K562 (cell line): ENCODE data around the gene KMT2E. TPM values are rescaled to one million over a fixed set of nuclear protein-coding genes. Genes with fewer than 3 reads are reported as not detected.

Experiments used
- ESRRA ChIP-seq: fragments of 450-650 bp; IDR thresholded peaks from 2 replicates; pipeline ENCODE4 v1.6.1; 2014; ENCODE audit warnings: low read depth, mild to moderate bottlenecking, moderate library complexity, borderline replicate concordance
- FOXA3 ChIP-seq, 2 experiments: fragments of 450-650 bp in 1 of 2; sonication (generic) in 1 of 2; formaldehyde crosslinking; IDR thresholded peaks in 1 of 2; conservative IDR thresholded peaks in 1 of 2; 2 replicates each; pipeline versions ENCODE4 v1.4.0 to v1.8.0; 2020 to 2022; ENCODE audit warnings: mild to moderate bottlenecking in 2 of 2, missing genetic modification reagents in 1 of 2
- KAT8 ChIP-seq: fragments of 450-650 bp; IDR thresholded peaks from 2 replicates; pipeline ENCODE4 v1.6.1; 2016; ENCODE audit warnings: low read depth, mild to moderate bottlenecking
- KDM2B ChIP-seq: fragments of 250-450 bp; sonication (Bioruptor Pico); IDR thresholded peaks from 2 replicates; pipeline ENCODE4 v1.8.0; 2021; ENCODE audit warnings: mild to moderate bottlenecking, moderate library complexity
- PATZ1 ChIP-seq: fragments of 250-450 bp; sonication (Bioruptor Pico); IDR thresholded peaks from 2 replicates; pipeline ENCODE4 v1.5.0; 2020; ENCODE audit warnings: mild to moderate bottlenecking, borderline replicate concordance
- RAD51 ChIP-seq: fragments of 450-650 bp; IDR thresholded peaks from 2 replicates; pipeline ENCODE4 v1.7.1; 2016; ENCODE audit warnings: low read depth, mild to moderate bottlenecking, borderline replicate concordance
- SAFB ChIP-seq: fragments of 200-400 bp; formaldehyde crosslinking; IDR thresholded peaks from 2 replicates; pipeline ENCODE4 v1.6.1; 2017; ENCODE audit warnings: low read depth, low read length, borderline replicate concordance
- SMARCB1 ChIP-seq: IDR thresholded peaks from 2 replicates; pipeline ENCODE4 v1.6.1; 2011; ENCODE audit warnings: improper control_type of control experiment, low read depth; ENCODE audit not compliant: insufficient read length
- TAF1 ChIP-seq: IDR thresholded peaks from 2 replicates; pipeline ENCODE4 v1.6.1; 2011; ENCODE audit warnings: mild to moderate bottlenecking, low read length, moderate library complexity; ENCODE audit not compliant: insufficient read depth, control insufficient read depth, severe bottlenecking; ENCODE audit errors: extremely low read depth
- TAF15 ChIP-seq: fragments of 200-400 bp; formaldehyde crosslinking; IDR thresholded peaks from 2 replicates; pipeline ENCODE4 v1.6.1; 2017; ENCODE audit warnings: mild to moderate bottlenecking, low read depth, low read length, moderate library complexity
- U2AF2 ChIP-seq: fragments of 200-400 bp; formaldehyde crosslinking; optimal IDR thresholded peaks from 2 replicates; pipeline ENCODE3; 2017; ENCODE audit warnings: low read depth, mild to moderate bottlenecking, low read length
- ZHX1 ChIP-seq: fragments of 150-350 bp; conservative IDR thresholded peaks from 2 replicates; pipeline ENCODE4 v1.6.1; 2014; ENCODE audit warnings: low read length
- ZNF165 ChIP-seq: fragments of 250-450 bp; sonication (Bioruptor Pico); IDR thresholded peaks from 2 replicates; pipeline ENCODE4 v1.4.0; 2020; ENCODE audit warnings: borderline replicate concordance
- ZNF592 ChIP-seq: fragments of 450-650 bp; IDR thresholded peaks from 2 replicates; pipeline ENCODE4 v1.6.1; 2017; ENCODE audit warnings: antibody characterized with exemption, mild to moderate bottlenecking
- polyA plus RNA-seq, 8 experiments: library from polyadenylated mRNA; depleted of rRNA in 4 of 8; stranded (reverse) in 5 of 8; unstranded in 3 of 8; fragments of >200 nt; fragmentation: Nextera tagmentation in 2 of 8; fragmentation: Illumina TruSeq in 1 of 8; extraction: Ambion mirVana in 2 of 8; extraction: Trizol in 1 of 8; gene quantifications; 2 replicates each; pipeline versions ENCODE4 v1.2.1 to v1.2.3, GENCODE V29; 2011 to 2014; ENCODE audit warnings: inconsistent platforms in 1 of 8, missing spikeins in 1 of 8
- total RNA-seq, 7 experiments: library from RNA; depleted of rRNA in 6 of 7; stranded (reverse); fragments of >200 nt in 6 of 7; fragmentation: Illumina TruSeq in 2 of 7; extraction: Trizol in 2 of 7; gene quantifications; 2 replicates each; pipeline versions ENCODE4 v1.2.1 to v1.2.3, GENCODE V29; 2011 to 2021; ENCODE audit warnings: low replicate concordance in 1 of 7
- TF ChIP-seq, protein P1 (sequence below): fragments of 450-650 bp; formaldehyde crosslinking; IDR thresholded peaks from 2 replicates; pipeline ENCODE4 v1.4.0; 2022; ENCODE audit warnings: mild to moderate bottlenecking, moderate library complexity

The KMT2E gene
- total and polyA plus RNA-seq, 9 of the 15 experiments (the other 6 are each of a cell fraction or from before 2014, with no cell fraction given) = 8.9 to 55.3 (median 38.1) TPM

GRCh38 chr7:105013816-105014692, at the start of gene KMT2E (continued):
- TF ChIP-seq ZNF592 = no peak
- TF ChIP-seq TAF1 = peak; percentile 98
- no peak for TF ChIP-seq RAD51
- peak in 1 of 2 experiments; percentile 70; a peak in 1 of 4 replicates for TF ChIP-seq FOXA3 (CRISPR knock-in tag; conservative IDR thresholded peaks at IDR 0.05 in 1 of 2, IDR thresholded peaks at IDR 0.05 in 1 of 2)
- 0 out of 2 replicates have a peak, but pooled peaks have one; percentile 24 for TF ChIP-seq KDM2B (CRISPR knock-in tag)
- no peak for TF ChIP-seq SMARCB1
- TF ChIP-seq KAT8 = no peak
- peak; percentile 29; the same call in 1 of the 2 replicates for TF ChIP-seq ZNF165 (CRISPR knock-in tag)
- TF ChIP-seq U2AF2 = no peak
- peak; percentile 59; the same call in 1 of the 2 replicates for TF ChIP-seq ESRRA
- no peak for TF ChIP-seq TAF15
- no peak for TF ChIP-seq SAFB
- peak; percentile 90 for TF ChIP-seq ZHX1
- 0 out of 2 replicates have a peak, but pooled peaks have one; percentile 86 for TF ChIP-seq PATZ1 (CRISPR knock-in tag)
- TF ChIP-seq, protein P1, sequence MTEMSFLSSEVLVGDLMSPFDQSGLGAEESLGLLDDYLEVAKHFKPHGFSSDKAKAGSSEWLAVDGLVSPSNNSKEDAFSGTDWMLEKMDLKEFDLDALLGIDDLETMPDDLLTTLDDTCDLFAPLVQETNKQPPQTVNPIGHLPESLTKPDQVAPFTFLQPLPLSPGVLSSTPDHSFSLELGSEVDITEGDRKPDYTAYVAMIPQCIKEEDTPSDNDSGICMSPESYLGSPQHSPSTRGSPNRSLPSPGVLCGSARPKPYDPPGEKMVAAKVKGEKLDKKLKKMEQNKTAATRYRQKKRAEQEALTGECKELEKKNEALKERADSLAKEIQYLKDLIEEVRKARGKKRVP (CRISPR knock-in tag) = peak; percentile 65; the same call in 1 of the 2 replicates
